Measurements from ENCODE around the gene BRAT1. TPM values are rescaled to one million over a fixed set of nuclear protein-coding genes. Genes with fewer than 3 reads are reported as not detected.

The BRAT1 gene
- polyA plus RNA-seq, 1 experiment, result 6.2 TPM

GRCh38 chr7:2509298-2509906 lies 45.9 kb downstream of the BRAT1 start:
- no peak for DNase-seq (ENCODE audit: low read depth, low spot score)
- Histone ChIP-seq H3K9me3 (ENCODE audit: control insufficient read depth, insufficient read depth, low read length) (no peaks in the 10 kb centered on the region), H3K27me3 (ENCODE audit: control insufficient read depth, insufficient read depth, low read length) (no peaks in the 10 kb centered on the region), H3K27ac (ENCODE audit: low read depth, low read length) (no peak overlapping the region), H3K4me3 (ENCODE audit: low read depth, low read length) (no peak overlapping the region)
- TF ChIP-seq, protein P1, sequence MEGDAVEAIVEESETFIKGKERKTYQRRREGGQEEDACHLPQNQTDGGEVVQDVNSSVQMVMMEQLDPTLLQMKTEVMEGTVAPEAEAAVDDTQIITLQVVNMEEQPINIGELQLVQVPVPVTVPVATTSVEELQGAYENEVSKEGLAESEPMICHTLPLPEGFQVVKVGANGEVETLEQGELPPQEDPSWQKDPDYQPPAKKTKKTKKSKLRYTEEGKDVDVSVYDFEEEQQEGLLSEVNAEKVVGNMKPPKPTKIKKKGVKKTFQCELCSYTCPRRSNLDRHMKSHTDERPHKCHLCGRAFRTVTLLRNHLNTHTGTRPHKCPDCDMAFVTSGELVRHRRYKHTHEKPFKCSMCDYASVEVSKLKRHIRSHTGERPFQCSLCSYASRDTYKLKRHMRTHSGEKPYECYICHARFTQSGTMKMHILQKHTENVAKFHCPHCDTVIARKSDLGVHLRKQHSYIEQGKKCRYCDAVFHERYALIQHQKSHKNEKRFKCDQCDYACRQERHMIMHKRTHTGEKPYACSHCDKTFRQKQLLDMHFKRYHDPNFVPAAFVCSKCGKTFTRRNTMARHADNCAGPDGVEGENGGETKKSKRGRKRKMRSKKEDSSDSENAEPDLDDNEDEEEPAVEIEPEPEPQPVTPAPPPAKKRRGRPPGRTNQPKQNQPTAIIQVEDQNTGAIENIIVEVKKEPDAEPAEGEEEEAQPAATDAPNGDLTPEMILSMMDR (IDR thresholded peaks at IDR 0.05; ENCODE audit: low read depth, low read length), result no peak
- POLR2A ChIA-PET, result no interaction called here
- CTCF ChIA-PET, result no interaction called here

DNA sequence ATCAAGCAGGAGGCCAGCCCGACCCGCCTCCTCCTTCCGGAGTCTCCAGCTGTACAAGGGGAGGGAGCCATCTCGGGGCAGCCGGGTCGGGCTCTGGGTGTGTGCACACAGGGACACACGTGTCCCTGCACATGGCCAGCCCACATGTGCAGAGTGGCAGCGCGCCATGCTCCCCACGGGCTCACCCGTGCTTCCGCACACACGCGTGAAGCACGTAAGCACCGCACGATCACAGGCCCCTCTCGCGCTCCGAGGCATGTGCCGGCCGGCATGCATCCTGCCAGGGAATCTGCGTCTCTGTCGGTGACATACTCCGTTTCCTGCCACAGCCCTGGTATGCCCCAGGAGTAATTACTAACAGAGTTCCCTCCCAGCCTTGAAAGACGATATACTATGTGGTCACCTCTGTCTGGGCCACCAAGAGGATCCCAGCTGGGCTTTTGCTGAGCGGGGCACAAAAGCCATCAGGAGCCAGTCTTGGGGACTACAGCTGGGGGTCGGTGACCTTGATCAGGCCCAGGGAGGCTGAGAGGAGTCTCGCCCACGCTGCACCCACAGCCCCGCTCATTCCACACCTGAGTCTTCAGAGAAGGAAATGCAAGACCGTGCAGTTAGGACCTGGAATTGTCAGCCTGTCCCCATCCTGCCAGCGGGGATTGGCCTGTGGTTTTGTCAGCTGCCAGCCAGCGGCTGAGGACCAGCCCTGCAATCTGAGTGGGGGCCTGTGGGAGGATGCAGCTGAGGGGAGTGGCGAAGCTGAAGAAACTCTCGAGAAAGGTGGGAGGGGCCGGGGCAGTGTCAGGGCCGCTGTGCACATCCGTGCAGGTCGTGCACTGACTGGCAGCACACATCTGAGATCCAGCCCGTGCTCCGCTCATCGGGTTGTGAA lies 46.8 kb downstream of the BRAT1 start:
- TF ChIP-seq, protein P1 (IDR thresholded peaks at IDR 0.05; ENCODE audit: low read depth, low read length), result no peak
- H3K4me3 ChIP-seq (ENCODE audit: low read depth, low read length), result no peak overlapping the region
- POLR2A ChIA-PET, result no interaction called here
- CTCF ChIA-PET, result no interaction called here
- H3K27me3 ChIP-seq (ENCODE audit: control insufficient read depth, insufficient read depth, low read length), result no peaks in the 10 kb centered on the region
- H3K9me3 ChIP-seq (ENCODE audit: control insufficient read depth, insufficient read depth, low read length), result no peaks in the 10 kb centered on the region
- DNase-seq (ENCODE audit: low read depth, low spot score), result no peak
- H3K27ac ChIP-seq (ENCODE audit: low read depth, low read length), result no peak overlapping the region

DNA sequence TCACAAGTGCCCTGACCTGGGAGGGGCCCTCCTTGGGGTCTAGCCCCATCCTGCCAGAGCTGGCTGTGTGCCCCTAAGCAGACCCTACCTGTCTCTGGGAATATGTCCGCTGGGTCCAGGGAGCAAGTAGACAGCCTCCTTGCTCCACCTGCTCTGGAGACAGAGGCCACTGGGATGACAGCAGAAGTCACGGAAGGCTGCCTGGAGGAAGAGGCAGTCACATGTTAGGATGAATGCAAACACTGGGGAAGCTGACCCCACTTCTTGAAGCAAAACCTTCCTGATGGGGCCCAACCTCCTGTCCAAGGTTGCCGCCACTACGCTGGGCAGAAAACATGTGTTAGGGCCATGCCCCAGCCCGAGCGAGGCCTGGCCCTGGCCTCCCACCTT lies 47.4 kb downstream of the BRAT1 start:
- H3K27ac ChIP-seq (ENCODE audit: low read depth, low read length), result no peak overlapping the region
- CTCF ChIA-PET, result interaction anchor here (1.2 kb wide), 1 partner anchor 9 kb away, joined by 8 read pairs; no protein-coding TSS in a partner anchor
- no peak for DNase-seq (ENCODE audit: low read depth, low spot score)
- H3K9me3 ChIP-seq (ENCODE audit: control insufficient read depth, insufficient read depth, low read length), result no peaks in the 10 kb centered on the region
- no peak overlapping the region for H3K4me3 ChIP-seq (ENCODE audit: low read depth, low read length)
- POLR2A ChIA-PET, result no interaction called here
- TF ChIP-seq, protein P1 (IDR thresholded peaks at IDR 0.05; ENCODE audit: low read depth, low read length), result no peak
- no peaks in the 10 kb centered on the region for H3K27me3 ChIP-seq (ENCODE audit: control insufficient read depth, insufficient read depth, low read length)

DNA sequence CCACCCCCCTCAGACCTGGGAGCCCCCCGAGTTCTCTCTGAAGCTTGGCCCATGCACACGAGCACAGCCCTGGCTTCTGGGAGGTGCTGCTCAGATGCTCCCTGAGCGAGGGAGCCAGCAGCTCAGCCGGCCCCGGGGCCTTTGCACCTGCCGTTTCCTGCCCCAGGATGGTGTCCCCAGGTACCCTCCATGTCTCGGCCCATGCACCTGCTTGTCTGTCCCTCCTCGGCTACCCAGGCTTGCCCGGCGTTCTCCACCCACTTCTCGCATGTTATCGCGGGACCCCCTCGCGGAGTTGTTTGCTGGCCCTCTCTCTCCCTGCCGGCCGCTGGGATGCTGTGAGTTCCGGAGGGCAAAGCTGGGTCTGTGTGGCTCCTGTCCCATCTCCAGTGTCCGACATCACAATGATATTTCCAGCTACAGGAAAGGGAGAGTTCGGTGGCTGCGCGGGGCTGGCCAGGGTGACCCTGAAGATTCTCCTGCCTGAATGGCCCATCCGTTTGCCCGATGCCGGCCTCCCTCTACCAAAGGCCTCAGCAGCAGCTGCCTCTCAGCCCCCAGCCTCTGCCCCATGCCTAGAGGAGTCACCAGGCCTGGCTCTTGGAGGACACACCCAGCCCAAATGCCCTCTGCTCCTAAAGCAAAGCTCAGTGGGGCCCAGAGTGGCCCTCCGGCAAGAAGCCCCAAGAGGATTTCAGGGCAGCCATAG lies 48.0 kb downstream of the BRAT1 start:
- H3K27ac ChIP-seq (ENCODE audit: low read depth, low read length), result no peak overlapping the region
- TF ChIP-seq, protein P1 (IDR thresholded peaks at IDR 0.05; ENCODE audit: low read depth, low read length), result no peak
- ChIA-PET POLR2A (no interaction called here), CTCF (interaction anchor here (0.5 to 1.2 kb wide), 2 partner anchors 9 to 20 kb away, joined by 4 to 8 read pairs; no protein-coding TSS in a partner anchor)
- H3K27me3 ChIP-seq (ENCODE audit: control insufficient read depth, insufficient read depth, low read length), result no peaks in the 10 kb centered on the region
- no peak for DNase-seq (ENCODE audit: low read depth, low spot score)
- H3K4me3 ChIP-seq (ENCODE audit: low read depth, low read length), result no peak overlapping the region
- no peaks in the 10 kb centered on the region for H3K9me3 ChIP-seq (ENCODE audit: control insufficient read depth, insufficient read depth, low read length)

Measured in AG04450 (cell line).